Fibroblast of mammary gland (primary cell): Measurements from ENCODE around the gene OR5C1.
"Not testable (repeated sequence)": the region's sequence is repeated elsewhere in the genome, so short reads cannot be mapped to it uniquely, and the experiment has no call there.

Source experiments
- DNase-seq: peaks from one replicate; pipeline ENCODE4 v3.0.0-alpha.2; 2010; ENCODE audit warnings: low read depth
- H3K4me3 ChIP-seq: 2 replicates; pipeline ENCODE4 v1.5.1; 2011; ENCODE audit warnings: low read depth, mild to moderate bottlenecking, low read length, moderate library complexity; ENCODE audit not compliant: control insufficient read depth
- CTCF ChIP-seq: conservative IDR thresholded peaks from 2 replicates; pipeline ENCODE4 v1.5.1; 2011; ENCODE audit warnings: low read depth, low read length, inconsistent platforms; ENCODE audit not compliant: control insufficient read depth, insufficient read depth

OR5C1 gene

GRCh38 chr9:122819791-122820489, 31.2 kb downstream of the OR5C1 start:
- no peak for TF ChIP-seq CTCF
- no peak for DNase-seq
- no peak overlapping the region for H3K4me3 ChIP-seq

- no peak for TF ChIP-seq CTCF
- DNase-seq: no peak
- no peak overlapping the region for H3K4me3 ChIP-seq
Measured at GRCh38 chr9:122820490-122820845, 31.7 kb downstream of the OR5C1 start.

GRCh38 chr9:122821278-122821943, 32.7 kb downstream of the OR5C1 start:
- no peak for TF ChIP-seq CTCF
- DNase-seq: peak; percentile 77
- no peak overlapping the region for H3K4me3 ChIP-seq

GRCh38 chr9:122822056-122822455, 33.3 kb downstream of the OR5C1 start:
- TF ChIP-seq CTCF: no peak
- no peak for DNase-seq
- H3K4me3 ChIP-seq: no peak overlapping the region

GRCh38 chr9:122822938-122823337, 34.2 kb downstream of the OR5C1 start:
- no peak for DNase-seq
- no peak for TF ChIP-seq CTCF
- H3K4me3 ChIP-seq: no peak overlapping the region

- TF ChIP-seq CTCF: no peak
- DNase-seq: peak; percentile 25
- H3K4me3 ChIP-seq: peak overlapping the region; percentile 99
Measured at GRCh38 chr9:122827761-122828093, 39.0 kb downstream of the OR5C1 start.

GRCh38 chr9:122828965-122829284, 40.2 kb downstream of the OR5C1 start:
- peak overlapping the region; percentile 99 for H3K4me3 ChIP-seq
- not testable (repeated sequence) for DNase-seq
